Activated CD8-positive, alpha-beta T cell treated with anti-CD3 and anti-CD28 coated beads for 36 hours (primary cell): ENCODE measurements around the gene NOPCHAP1. TPM values are rescaled to one million over a fixed set of nuclear protein-coding genes. Genes with fewer than 3 reads are reported as not detected.
A peak's percentile ranks its signal among the peaks of the same experiment; 100 is the strongest.

Source experiments
- ATAC-seq: fragments of 200-7000 bp; cut with Tn5 transposase; one replicate; pipeline ENCODE4 v1.10.0; 2021; ENCODE audit warnings: mild to moderate bottlenecking, moderate library complexity
- CTCF ChIA-PET: fragments of 350-600 bp; sonication (Branson Sonifier 250); formaldehyde crosslinking; loops from one replicate; lab custom pipeline; 2021; ENCODE audit warnings: antibody characterized with exemption; lab: Charles Lee
- POLR2A ChIA-PET: fragments of 350-600 bp; sonication (Branson Sonifier 250); formaldehyde crosslinking; loops from one replicate; lab custom pipeline; 2021; ENCODE audit warnings: antibody characterized with exemption; lab: Charles Lee
- DNase-seq: peaks from one replicate; pipeline ENCODE4 v3.0.0-alpha.2; 2020
- H3K27ac Mint-ChIP-seq: one replicate; pipeline ENCODE4 v1.8.0; 2021; ENCODE audit warnings: mild to moderate bottlenecking, mixed read lengths
- H3K27me3 Mint-ChIP-seq: one replicate; pipeline ENCODE4 v1.8.0; 2021; ENCODE audit warnings: mixed read lengths
- H3K36me3 Mint-ChIP-seq: one replicate; pipeline ENCODE4 v1.8.0; 2021; ENCODE audit warnings: low read depth, mixed read lengths
- H3K4me1 Mint-ChIP-seq: one replicate; pipeline ENCODE4 v1.8.0; 2021; ENCODE audit warnings: low read depth, mixed read lengths
- H3K4me3 Mint-ChIP-seq: one replicate; pipeline ENCODE4 v1.8.0; 2021; ENCODE audit warnings: mild to moderate bottlenecking, moderate library complexity, mixed read lengths
- H3K9me3 Mint-ChIP-seq: one replicate; pipeline ENCODE4 v1.8.0; 2021; ENCODE audit warnings: mixed read lengths
- intact Hi-C: fragments of 100-400 bp; cut with micrococcal nuclease; formaldehyde crosslinking; loops from one replicate; pipeline ENCODE4 v1.10.0; 2022
- total RNA-seq, 2 experiments: library from RNA; stranded (reverse); gene quantifications; one replicate each; pipeline ENCODE4 v1.2.3, GENCODE V29; 2021
- TF ChIP-seq, protein P1 (sequence below): fragments of 200-600 bp; IDR thresholded peaks from one replicate; pipeline ENCODE4 v1.8.0; 2022; ENCODE audit warnings: antibody characterized with exemption, mild to moderate bottlenecking

NOPCHAP1 gene
- total RNA-seq, 2 experiments from 2014 or later, result 39.4 to 42.0 TPM

- TF ChIP-seq, protein P1, sequence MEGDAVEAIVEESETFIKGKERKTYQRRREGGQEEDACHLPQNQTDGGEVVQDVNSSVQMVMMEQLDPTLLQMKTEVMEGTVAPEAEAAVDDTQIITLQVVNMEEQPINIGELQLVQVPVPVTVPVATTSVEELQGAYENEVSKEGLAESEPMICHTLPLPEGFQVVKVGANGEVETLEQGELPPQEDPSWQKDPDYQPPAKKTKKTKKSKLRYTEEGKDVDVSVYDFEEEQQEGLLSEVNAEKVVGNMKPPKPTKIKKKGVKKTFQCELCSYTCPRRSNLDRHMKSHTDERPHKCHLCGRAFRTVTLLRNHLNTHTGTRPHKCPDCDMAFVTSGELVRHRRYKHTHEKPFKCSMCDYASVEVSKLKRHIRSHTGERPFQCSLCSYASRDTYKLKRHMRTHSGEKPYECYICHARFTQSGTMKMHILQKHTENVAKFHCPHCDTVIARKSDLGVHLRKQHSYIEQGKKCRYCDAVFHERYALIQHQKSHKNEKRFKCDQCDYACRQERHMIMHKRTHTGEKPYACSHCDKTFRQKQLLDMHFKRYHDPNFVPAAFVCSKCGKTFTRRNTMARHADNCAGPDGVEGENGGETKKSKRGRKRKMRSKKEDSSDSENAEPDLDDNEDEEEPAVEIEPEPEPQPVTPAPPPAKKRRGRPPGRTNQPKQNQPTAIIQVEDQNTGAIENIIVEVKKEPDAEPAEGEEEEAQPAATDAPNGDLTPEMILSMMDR, result no peak
- intact Hi-C loops, result no loop called here
- H3K4me1 Mint-ChIP-seq, result peaks cover 51% of the 10 kb centered on the region
- H3K36me3 Mint-ChIP-seq, result peaks cover 15% of the 10 kb centered on the region
- ChIA-PET POLR2A (interaction anchor here (1.2 kb wide), 1 partner anchor 104 kb away, joined by 3 read pairs; no protein-coding TSS in a partner anchor), CTCF (interaction anchor here (0.7 to 1.3 kb wide), 3 partner anchors 49 to 652 kb away, joined by 3 read pairs; no protein-coding TSS in a partner anchor)
- H3K9me3 Mint-ChIP-seq, result peaks cover 2% of the 10 kb centered on the region
- no peaks in the 10 kb centered on the region for H3K27me3 Mint-ChIP-seq
- H3K27ac Mint-ChIP-seq, result peak overlapping the region; percentile 79
- H3K4me3 Mint-ChIP-seq, result no peak overlapping the region
- DNase-seq (no peak), ATAC-seq (peak; percentile 70)
Observed at GRCh38 chr12:105033851-105034250, 47.7 kb downstream of the NOPCHAP1 start.

Other genes with a start within 250 kb of the NOPCHAP1 start
- 10 to 100 TPM in 1 of 2 experiments, 1 to 10 TPM in 1; 5.3 to 11.1 TPM for gene SLC41A2, start 28.0 kb upstream of the NOPCHAP1 start, total RNA-seq
- gene ALDH1L2, start 98.1 kb downstream of the NOPCHAP1 start, total RNA-seq, result 1 to 10 TPM; 5.7 to 7.8 TPM
- 10 to 100 TPM; 28.7 to 29.2 TPM for gene WASHC4, start 121.4 kb downstream of the NOPCHAP1 start, total RNA-seq
- 10 to 100 TPM; 14.5 to 15.8 TPM for gene APPL2, start 249.9 kb downstream of the NOPCHAP1 start, total RNA-seq